MV-4-11 (cell line): Measurements from ENCODE around the gene CDH12.

Source experiments
- DNase-seq: peaks from one replicate; lab custom pipeline; 2025; lab: John Stamatoyannopoulos, UW

Gene CDH12

DNA sequence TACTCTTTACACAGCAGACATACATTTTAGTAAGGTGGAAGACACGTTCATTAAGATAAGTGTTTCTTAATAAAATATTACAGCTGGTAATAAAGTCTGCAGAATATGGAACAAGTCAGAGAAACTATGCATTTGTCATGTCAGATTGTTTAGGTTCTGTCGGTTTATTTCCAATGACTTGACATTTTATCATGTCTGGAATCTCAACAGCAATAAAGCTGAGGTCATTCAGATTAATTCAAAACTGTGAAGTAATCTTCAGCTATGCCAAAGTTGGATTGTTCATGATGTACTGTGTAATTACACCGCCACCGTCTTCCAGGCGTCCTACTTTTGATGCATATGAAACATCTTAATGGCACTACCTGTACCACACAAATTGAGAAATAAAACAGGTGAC lies 1032.6 kb downstream of the CDH12 start:
- DNase-seq, result no peak

GRCh38 chr5:21818370-21818720 lies 1034.8 kb downstream of the CDH12 start:
- DNase-seq, result no peak

GRCh38 chr5:21817668-21818369 lies 1035.3 kb downstream of the CDH12 start:
- peak; percentile 17 for DNase-seq

- DNase-seq, result no peak
Observed at GRCh38 chr5:21810737-21811316, 1042.3 kb downstream of the CDH12 start.

- DNase-seq, result no peak
Observed at GRCh38 chr5:21809611-21810010, 1043.5 kb downstream of the CDH12 start.

DNA sequence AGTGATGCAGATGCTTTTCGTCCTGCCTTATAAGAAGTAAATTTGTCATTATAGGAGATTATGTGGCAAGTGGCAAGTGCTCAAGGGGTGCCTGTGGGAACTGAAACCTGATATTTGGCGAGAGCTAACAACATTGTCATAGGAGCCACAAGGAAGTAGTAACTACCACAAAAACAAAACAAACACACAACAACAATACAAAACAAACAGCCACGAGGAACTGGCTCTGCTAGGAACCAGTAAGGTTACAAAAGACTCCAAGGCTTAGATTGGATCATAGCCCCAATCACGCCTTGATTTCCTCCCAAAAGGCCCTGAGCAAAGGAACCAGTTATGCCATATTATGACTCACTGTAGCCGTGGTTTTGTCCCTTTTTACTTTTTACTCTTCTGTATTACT lies 1045.2 kb downstream of the CDH12 start:
- peak; percentile 84 for DNase-seq

GRCh38 chr5:21806943-21807342 lies 1046.2 kb downstream of the CDH12 start:
- DNase-seq, result peak; percentile 83

DNA sequence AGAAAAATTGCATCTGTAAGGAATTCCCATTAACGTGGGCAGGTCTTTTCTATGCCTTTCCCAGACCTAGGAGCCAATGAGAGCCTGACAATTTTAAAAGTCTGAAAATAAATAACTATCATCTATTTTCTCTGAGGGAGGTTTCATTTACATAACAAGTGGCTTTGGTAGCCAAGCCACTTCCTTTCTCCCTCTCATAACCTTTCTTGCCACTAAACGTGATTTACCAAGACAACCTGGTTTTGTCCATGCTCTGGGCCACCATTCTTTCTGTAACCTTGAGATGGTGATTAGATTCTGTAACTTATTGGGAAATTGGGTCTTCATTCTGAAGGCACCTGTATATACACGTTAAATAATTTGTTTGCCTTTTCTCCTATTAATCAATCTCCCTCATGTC lies 1046.9 kb downstream of the CDH12 start:
- DNase-seq, result no peak

GRCh38 chr5:21802869-21803490 lies 1050.2 kb downstream of the CDH12 start:
- DNase-seq, result peak; percentile 20

- no peak for DNase-seq
Observed at GRCh38 chr5:21802100-21802499, 1051.0 kb downstream of the CDH12 start.

- no peak for DNase-seq
Observed at GRCh38 chr5:21792748-21793147, 1060.4 kb downstream of the CDH12 start.

DNA sequence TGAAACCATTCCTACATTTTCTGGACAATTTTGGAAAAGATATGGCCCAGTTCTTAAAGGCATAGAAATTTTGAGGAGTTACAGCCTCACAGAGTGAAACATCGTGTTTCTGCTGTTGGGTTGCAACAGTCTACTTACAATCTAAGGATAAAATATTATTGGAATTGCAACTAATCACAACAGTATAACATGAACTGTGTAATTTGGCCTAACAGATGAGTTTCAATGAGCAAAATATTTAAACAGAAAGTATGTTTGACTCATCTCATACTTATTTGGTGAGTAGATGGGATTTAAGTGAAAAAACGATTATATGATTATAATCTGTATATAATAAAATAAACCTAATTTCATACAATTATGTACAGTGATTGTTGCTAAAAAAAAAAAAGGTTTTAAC lies 1061.8 kb downstream of the CDH12 start:
- no peak for DNase-seq

DNA sequence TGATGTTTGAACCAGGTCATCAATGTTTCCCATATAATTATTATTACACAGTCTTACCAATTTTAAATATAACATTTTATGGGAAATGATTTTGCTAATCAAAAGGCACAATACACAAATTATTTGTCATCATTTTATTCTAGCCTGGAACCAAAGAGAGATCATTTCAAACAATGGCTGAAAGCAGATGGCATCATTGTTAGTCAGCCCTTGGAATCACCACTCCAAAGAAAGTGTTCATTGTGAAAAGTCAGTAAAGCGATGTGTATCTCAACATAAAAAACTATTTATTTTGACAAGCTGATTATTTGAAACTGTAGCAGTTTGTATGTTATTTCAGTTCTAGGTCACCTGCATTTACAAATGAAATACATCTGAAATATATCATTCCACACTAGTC lies 1068.7 kb downstream of the CDH12 start:
- no peak for DNase-seq

- no peak for DNase-seq
Observed at GRCh38 chr5:21783074-21783679, 1070.0 kb downstream of the CDH12 start.

DNA sequence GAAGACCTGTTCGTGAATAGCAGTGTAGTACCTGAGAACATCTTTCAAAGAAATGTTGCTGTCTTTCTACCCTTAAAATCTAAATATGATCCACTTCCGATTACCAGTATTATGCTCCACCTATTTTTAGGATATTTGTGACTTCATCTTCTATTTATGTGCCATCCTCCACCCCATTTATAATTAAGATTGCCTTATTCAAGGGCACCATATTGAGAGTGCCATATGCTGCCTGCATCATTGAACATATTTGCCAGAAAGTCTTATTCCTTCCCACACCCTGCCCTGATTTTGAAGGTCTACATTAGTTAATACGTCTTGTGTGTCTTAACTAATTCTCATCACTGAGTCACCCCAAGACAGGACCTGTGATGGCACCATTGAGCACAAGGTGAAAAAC lies 1076.7 kb downstream of the CDH12 start:
- DNase-seq, result no peak

DNA sequence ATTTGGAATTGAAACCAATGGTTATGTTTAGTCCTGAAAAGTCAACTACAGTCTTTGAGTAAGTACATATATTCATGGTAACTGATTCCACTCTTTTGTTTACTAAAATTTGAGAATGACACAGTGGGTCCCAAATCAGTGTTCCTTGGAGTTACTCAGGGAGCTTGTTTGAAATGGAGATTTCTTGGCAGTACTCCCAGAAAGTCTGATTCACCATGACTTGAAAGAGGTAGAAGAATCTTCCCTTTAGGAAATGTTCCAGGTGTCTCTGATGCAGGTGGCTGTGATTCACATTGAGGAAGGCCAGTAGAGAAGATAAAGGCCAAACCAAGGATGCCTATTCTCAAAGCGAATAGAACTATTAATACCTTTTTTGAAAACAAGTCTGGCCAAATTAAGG lies 1078.3 kb downstream of the CDH12 start:
- DNase-seq, result no peak

- no peak for DNase-seq
Observed at GRCh38 chr5:21774281-21774680, 1078.9 kb downstream of the CDH12 start.

GRCh38 chr5:21773456-21773855 lies 1079.7 kb downstream of the CDH12 start:
- no peak for DNase-seq

- DNase-seq, result peak; percentile 93
Observed at GRCh38 chr5:21765406-21765805, 1087.7 kb downstream of the CDH12 start.

DNA sequence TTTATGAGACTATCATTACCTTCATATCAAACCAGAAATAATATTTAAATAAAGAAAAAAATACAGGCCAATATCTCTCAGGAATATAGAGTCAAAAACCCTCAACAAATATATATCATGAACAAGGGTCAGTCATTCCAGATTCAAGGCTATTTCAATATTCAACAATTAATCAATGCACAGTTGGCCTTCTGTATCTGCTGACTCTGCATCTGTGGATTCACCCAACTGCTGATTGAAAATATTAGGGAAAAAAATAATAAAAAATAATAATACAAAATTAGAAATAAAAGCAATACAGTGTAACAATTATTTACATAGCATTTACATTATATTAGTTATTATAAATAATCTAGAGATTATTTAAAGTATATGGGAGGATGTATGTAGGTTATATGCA lies 1114.0 kb downstream of the CDH12 start:
- DNase-seq, result no peak

DNA sequence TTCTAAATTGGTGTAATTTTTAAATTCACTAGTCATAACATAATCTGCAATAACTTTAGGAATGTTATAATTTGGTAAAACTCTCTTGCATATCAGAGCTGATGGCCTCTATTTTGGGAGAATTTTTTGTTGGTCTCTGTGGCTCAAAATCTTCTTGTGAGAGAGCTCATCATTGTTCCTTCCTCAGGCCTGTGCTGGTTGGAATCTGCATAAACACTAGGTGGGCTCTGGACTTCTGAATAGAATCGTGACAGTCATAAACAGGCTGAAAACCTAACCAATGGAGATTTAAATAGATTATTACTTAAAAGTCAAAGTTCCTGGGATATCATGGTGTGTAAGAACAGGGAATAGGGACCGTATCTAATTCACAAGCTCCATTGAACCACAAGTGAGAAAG lies 1129.6 kb downstream of the CDH12 start:
- DNase-seq, result no peak

DNA sequence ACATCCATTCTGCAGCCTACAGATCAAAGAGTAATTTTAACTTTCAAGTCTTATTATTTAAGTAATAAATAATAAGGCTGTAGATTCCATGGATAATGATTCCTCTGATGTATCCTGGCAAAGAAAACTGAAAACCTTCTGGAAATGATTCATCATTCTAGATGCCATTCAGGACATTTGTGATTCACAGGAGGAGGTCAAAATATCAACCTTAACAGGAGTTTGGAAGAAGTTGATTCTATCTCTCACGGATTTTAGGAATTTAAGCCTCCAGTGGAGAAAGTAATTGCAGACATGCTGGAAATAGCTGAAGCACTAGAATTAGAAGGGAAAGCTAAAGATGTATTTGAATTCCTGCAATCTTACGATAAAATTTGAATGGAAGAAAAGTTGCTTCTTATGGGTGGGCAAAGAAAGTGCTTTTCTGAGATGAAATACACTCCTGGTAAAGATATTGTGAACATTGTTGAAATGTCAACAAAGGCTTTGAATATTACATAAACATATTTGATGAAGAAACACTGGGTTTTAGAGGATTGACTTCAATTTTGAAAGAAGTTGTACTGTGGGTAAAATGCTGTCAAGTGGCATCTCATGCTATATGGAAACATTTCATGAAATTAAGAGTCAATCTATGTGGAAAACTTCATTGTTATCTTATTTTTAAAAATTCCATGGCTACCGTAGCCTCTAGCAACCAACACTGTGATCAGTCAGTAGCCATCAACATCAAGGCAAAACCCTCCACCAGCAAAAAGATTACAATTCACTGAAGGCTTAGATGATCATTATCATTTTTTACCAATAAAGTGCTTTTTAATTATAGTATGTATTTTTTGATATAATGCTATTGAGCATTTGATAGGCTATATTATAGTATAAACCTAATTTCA lies 1141.0 kb downstream of the CDH12 start:
- DNase-seq, result no peak
